K562 (cell line): ENCODE data around the gene PPP1CC. TPM values are rescaled to one million over a fixed set of nuclear protein-coding genes. Genes with fewer than 3 reads are reported as not detected.

ENCODE experiments used
- ATAC-seq: fragments of 200-7000 bp; cut with Tn5 transposase; 3 replicates; pipeline ENCODE4 v1.9.1; 2020; ENCODE audit warnings: moderate library complexity
- BruUV-seq: library from RNA; stranded (reverse); fragments of 400-500 nt; replicated peaks from 2 replicates; lab custom pipeline; 2021; lab: Mats Ljungman, UMichigan
- CTCF ChIA-PET: fragments of 300-600 bp; formaldehyde crosslinking; extraction: SDS; loops from one replicate; lab custom pipeline; 2021; ENCODE audit warnings: low intra/inter-chr PET ratio; lab: Yijun Ruan, JAX
- POLR2A ChIA-PET: fragments of 300-600, 350-650 bp; sonication (Branson Sonifier 250); formaldehyde crosslinking; extraction: SDS; loops from one replicate; lab custom pipeline; 2021; ENCODE audit warnings: antibody characterized with exemption, inconsistent platforms; lab: Yijun Ruan, JAX
- DNase-seq, 4 experiments: peaks; one replicate each; pipeline versions ENCODE4 v3.0.0 to v3.0.0-alpha.2; 2011 to 2018; ENCODE audit warnings: low spot score in 3 of 4, mixed read lengths in 3 of 4; ENCODE audit errors: extremely low read depth in 1 of 4
- FAIRE-seq: peaks from 2 replicates; lab custom pipeline; 2011; peaks lifted over from hg19 to GRCh38; lab: Jason Lieb, UNC
- H2AFZ ChIP-seq: 2 replicates; pipeline ENCODE4 v1.6.0; 2011; ENCODE audit warnings: low read depth, low read length, control low read depth, inconsistent platforms
- H3K27ac ChIP-seq: fragments of 200-600 bp; 3 replicates; pipeline ENCODE4 v1.8.0; 2011; ENCODE audit warnings: low read depth, mild to moderate bottlenecking, control low read depth, inconsistent platforms, low read length, moderate library complexity, mixed read lengths; ENCODE audit errors: extremely low read depth
- H3K27me3 ChIP-seq, 2 experiments: fragments of 300-600 bp in 1 of 2; 2 replicates in 1 of 2; 3 replicates in 1 of 2; pipeline versions ENCODE4 v1.6.0 to v1.8.0; 2011; ENCODE audit warnings: inconsistent platforms in 2 of 2, low read length in 2 of 2, mild to moderate bottlenecking in 1 of 2, mixed read lengths in 1 of 2, moderate library complexity in 1 of 2; ENCODE audit not compliant: control insufficient read depth in 2 of 2, insufficient read depth in 2 of 2
- H3K36me3 ChIP-seq: fragments of 300-600 bp; 3 replicates; pipeline ENCODE4 v1.8.0; 2011; ENCODE audit warnings: mild to moderate bottlenecking, low read length, inconsistent platforms; ENCODE audit not compliant: control insufficient read depth, insufficient read depth
- H3K4me1 ChIP-seq, 2 experiments: fragments of 200-600 bp in 1 of 2; replicated peaks in 1 of 2; 2 replicates in 1 of 2; 3 replicates in 1 of 2; pipeline versions ENCODE4 v1.5.1 to v1.8.0; 2011; ENCODE audit warnings: inconsistent platforms in 2 of 2, low read length in 2 of 2, mild to moderate bottlenecking in 1 of 2, mixed read lengths in 1 of 2, moderate library complexity in 1 of 2; ENCODE audit not compliant: control insufficient read depth in 2 of 2, insufficient read depth in 2 of 2
- H3K4me2 ChIP-seq: 2 replicates; pipeline ENCODE4 v1.6.1; 2011; ENCODE audit warnings: low read length, control low read depth, inconsistent platforms, mixed read lengths; ENCODE audit not compliant: insufficient read depth
- H3K4me3 ChIP-seq: fragments of 200-600 bp; sonication (generic), shearing (Covaris generic); 2 replicates; pipeline ENCODE4 v1.5.1; 2016; ENCODE audit warnings: control low read depth, inconsistent platforms
- H3K79me2 ChIP-seq: fragments of 200-600 bp; 3 replicates; pipeline ENCODE4 v1.8.0; 2011; ENCODE audit warnings: low read length, inconsistent platforms; ENCODE audit not compliant: control insufficient read depth, insufficient read depth
- H3K9ac ChIP-seq, 2 experiments: 2 replicates each; pipeline versions ENCODE4 v1.6.0 to v1.6.1; 2011; ENCODE audit warnings: low read depth in 2 of 2, low read length in 2 of 2, control low read depth in 1 of 2, inconsistent platforms in 1 of 2, mild to moderate bottlenecking in 1 of 2, mixed read lengths in 1 of 2; ENCODE audit not compliant: insufficient read depth in 1 of 2
- H3K9me1 ChIP-seq: one replicate; pipeline ENCODE4 v1.6.0; 2011; ENCODE audit warnings: inconsistent platforms, mild to moderate bottlenecking, low read length, moderate library complexity; ENCODE audit not compliant: control insufficient read depth, insufficient read depth
- H3K9me3 ChIP-seq: replicated peaks from 2 replicates; pipeline ENCODE4 v1.5.1; 2011; ENCODE audit warnings: low read depth, low read length, inconsistent platforms; ENCODE audit not compliant: control insufficient read depth, insufficient read depth
- H4K20me1 ChIP-seq: replicated peaks from 2 replicates; pipeline ENCODE4 v1.6.1; 2011; ENCODE audit warnings: low read length, inconsistent platforms, mixed read lengths; ENCODE audit not compliant: control insufficient read depth, insufficient read depth
- ADNP ChIP-seq: fragments of 200-800 bp; sonication (Bioruptor generic); IDR thresholded peaks from 2 replicates; pipeline ENCODE4 v1.6.1; 2016; ENCODE audit warnings: missing genetic modification characterization, missing compliant biosample characterization
- BCOR ChIP-seq: fragments of 450-650 bp; IDR thresholded peaks from 2 replicates; pipeline ENCODE4 v1.6.1; 2016
- BRD9 ChIP-seq: fragments of 450-650 bp; IDR thresholded peaks from 2 replicates; pipeline ENCODE4 v1.6.1; 2018; ENCODE audit warnings: low read depth; ENCODE audit not compliant: partially characterized antibody
- CBX3 ChIP-seq, 2 experiments: IDR thresholded peaks; 1 replicate in 1 of 2; 2 replicates in 1 of 2; pipeline ENCODE4 v1.6.1; 2012; ENCODE audit warnings: inconsistent platforms in 2 of 2, low read length in 2 of 2, borderline replicate concordance in 1 of 2, control low read depth in 1 of 2
- CXXC5 ChIP-seq: fragments of 250-450 bp; sonication (Bioruptor Pico); IDR thresholded peaks from 2 replicates; pipeline ENCODE4 v1.8.0; 2022; ENCODE audit warnings: inconsistent platforms, mild to moderate bottlenecking, moderate library complexity
- FOS ChIP-seq: IDR thresholded peaks from 3 replicates; pipeline ENCODE4 v1.6.1; 2011; ENCODE audit not compliant: insufficient read length; ENCODE audit errors: extremely low read depth
- KDM1A ChIP-seq, 2 experiments: fragments of 450-650 bp; IDR thresholded peaks; 2 replicates each; pipeline ENCODE4 v1.6.1; 2016; ENCODE audit warnings: mild to moderate bottlenecking in 2 of 2
- MEIS2 ChIP-seq: fragments of 450-650 bp; IDR thresholded peaks from 2 replicates; pipeline ENCODE4 v1.6.1; 2014; ENCODE audit warnings: mild to moderate bottlenecking; ENCODE audit not compliant: partially characterized antibody
- RBM25 ChIP-seq: fragments of 200-400 bp; formaldehyde crosslinking; IDR thresholded peaks from 2 replicates; pipeline ENCODE4 v1.6.1; 2018; ENCODE audit warnings: low read length, low read depth, moderate library complexity; ENCODE audit not compliant: severe bottlenecking
- RUNX1 ChIP-seq: sonication (generic); IDR thresholded peaks from 2 replicates; pipeline ENCODE4 v1.6.1; 2016; ENCODE audit warnings: antibody characterized with exemption, low read depth
- SMARCA4 ChIP-seq: fragments of 450-650 bp; IDR thresholded peaks from 2 replicates; pipeline ENCODE4 v1.6.1; 2016
- ZBTB8A ChIP-seq: fragments of 450-650 bp; IDR thresholded peaks from 2 replicates; pipeline ENCODE4 v1.6.1; 2018; ENCODE audit warnings: mild to moderate bottlenecking, moderate library complexity; ENCODE audit not compliant: partially characterized antibody
- ZNF766 ChIP-seq: fragments of 200-800 bp; sonication (Bioruptor generic); conservative IDR thresholded peaks from 2 replicates; pipeline ENCODE4 v1.6.1; 2016; ENCODE audit warnings: missing genetic modification characterization, missing compliant biosample characterization
- WGBS: fragments of 100-300 bp; shearing (Covaris generic); methylation state at CpG from one replicate; pipeline ENCODE4 v1.1.6; 2016; ENCODE audit warnings: low coverage, mixed read lengths; ENCODE audit not compliant: insufficient coverage; ENCODE audit errors: missing lambda C conversion rate; 5-methylcytosine and 5-hydroxymethylcytosine counted together
- in situ Hi-C: fragments of 300-500 bp; cut with MboI; formaldehyde crosslinking; loops from 4 replicates; pipeline ENCODE4 v1.15.0; 2018; ENCODE audit warnings: inconsistent platforms, mixed read lengths
- intact Hi-C: fragments of 100-400 bp; cut with micrococcal nuclease; formaldehyde crosslinking; loops from 2 replicates; pipeline ENCODE4 v1.14.2; 2022
- polyA plus RNA-seq, 8 experiments: library from polyadenylated mRNA; depleted of rRNA in 4 of 8; stranded (reverse) in 5 of 8; unstranded in 3 of 8; fragments of >200 nt; fragmentation: Nextera tagmentation in 2 of 8; fragmentation: Illumina TruSeq in 1 of 8; extraction: Ambion mirVana in 2 of 8; extraction: Trizol in 1 of 8; gene quantifications; 2 replicates each; pipeline versions ENCODE4 v1.2.1 to v1.2.3, GENCODE V29; 2011 to 2014; ENCODE audit warnings: inconsistent platforms in 1 of 8, missing spikeins in 1 of 8
- total RNA-seq, 7 experiments: library from RNA; depleted of rRNA in 6 of 7; stranded (reverse); fragments of >200 nt in 6 of 7; fragmentation: Illumina TruSeq in 2 of 7; extraction: Trizol in 2 of 7; gene quantifications; 2 replicates each; pipeline versions ENCODE4 v1.2.1 to v1.2.3, GENCODE V29; 2011 to 2021; ENCODE audit warnings: low replicate concordance in 1 of 7
- TF ChIP-seq, protein P1 (sequence below): fragments of 250-450 bp; sonication (Bioruptor Pico); IDR thresholded peaks from 2 replicates; pipeline ENCODE4 v1.4.0; 2020; ENCODE audit warnings: mild to moderate bottlenecking, moderate library complexity
- TF ChIP-seq, protein P2 (sequence below): sonication (generic); formaldehyde crosslinking; IDR thresholded peaks from 2 replicates; pipeline ENCODE4 v1.8.1; 2023; ENCODE audit warnings: mild to moderate bottlenecking, missing genetic modification reagents, moderate library complexity
- TF ChIP-seq, protein P3 (sequence below): sonication (generic); formaldehyde crosslinking; IDR thresholded peaks from 2 replicates; pipeline ENCODE4 v1.5.0; 2020; ENCODE audit warnings: missing genetic modification reagents

Gene PPP1CC
- total and polyA plus RNA-seq, 9 of the 15 experiments (the other 6 are each of a cell fraction or from before 2014, with no cell fraction given), result 67.4 to 286 (median 195) TPM

DNA sequence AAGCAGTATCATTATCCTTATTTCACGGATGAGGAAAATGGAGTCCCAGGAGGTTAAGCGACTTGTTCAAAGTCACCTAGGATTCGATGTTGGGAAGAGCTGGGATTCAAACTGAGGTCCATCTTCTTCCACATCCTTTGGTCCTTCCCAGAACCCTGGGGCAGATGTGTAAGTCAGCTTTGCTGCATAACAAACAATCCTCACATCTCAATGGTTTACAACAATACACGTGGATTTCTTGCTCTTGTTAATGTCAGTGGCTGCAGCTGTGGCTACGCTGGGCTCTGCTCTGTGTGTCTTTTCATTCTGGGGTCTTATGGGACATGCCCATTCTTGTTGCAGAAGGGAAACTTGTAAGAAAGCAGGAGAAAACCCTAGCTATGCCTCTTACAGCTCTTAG, 26.3 kb upstream of the PPP1CC start:
- FAIRE-seq, result no peak
- POLR2A ChIA-PET, result no interaction called here
- in situ Hi-C loops, result no loop called here
- Histone ChIP-seq H3K9me3 (peaks cover 9% of the 10 kb centered on the region), H3K4me3 (no peak overlapping the region), H3K79me2 (no peaks in the 10 kb centered on the region), H3K9me1 (no peaks in the 10 kb centered on the region), H2AFZ (no peak overlapping the region), H3K27ac (no peak overlapping the region), H3K4me2 (no peak overlapping the region), H3K27me3 (no peaks in the 10 kb centered on the region), H3K36me3 (no peaks in the 10 kb centered on the region), H3K9ac (no peak overlapping the region), H4K20me1 (no peaks in the 10 kb centered on the region), H3K4me1 (peaks cover 0 to 4% of the 10 kb centered on the region in 2 experiments; a peak in 3 of 5 replicates)
- CTCF ChIA-PET, result no interaction called here
- peak; percentile 59 for TF ChIP-seq RBM25
- TF ChIP-seq BCOR, result peak; percentile 33; the same call in 1 of the 2 replicates
- TF ChIP-seq, protein P1, sequence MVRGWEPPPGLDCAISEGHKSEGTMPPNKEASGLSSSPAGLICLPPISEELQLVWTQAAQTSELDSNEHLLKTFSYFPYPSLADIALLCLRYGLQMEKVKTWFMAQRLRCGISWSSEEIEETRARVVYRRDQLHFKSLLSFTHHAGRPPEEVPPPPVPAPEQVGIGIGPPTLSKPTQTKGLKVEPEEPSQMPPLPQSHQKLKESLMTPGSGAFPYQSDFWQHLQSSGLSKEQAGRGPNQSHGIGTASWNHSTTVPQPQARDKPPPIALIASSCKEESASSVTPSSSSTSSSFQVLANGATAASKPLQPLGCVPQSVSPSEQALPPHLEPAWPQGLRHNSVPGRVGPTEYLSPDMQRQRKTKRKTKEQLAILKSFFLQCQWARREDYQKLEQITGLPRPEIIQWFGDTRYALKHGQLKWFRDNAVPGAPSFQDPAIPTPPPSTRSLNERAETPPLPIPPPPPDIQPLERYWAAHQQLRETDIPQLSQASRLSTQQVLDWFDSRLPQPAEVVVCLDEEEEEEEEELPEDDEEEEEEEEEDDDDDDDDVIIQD (CRISPR knock-in tag), result no peak
- peak in 1 of 2 experiments; percentile 24; a peak in 1 of 4 replicates for TF ChIP-seq KDM1A (IDR thresholded peaks at IDR 0.05)
- no peak for TF ChIP-seq SMARCA4
- TF ChIP-seq, protein P2, sequence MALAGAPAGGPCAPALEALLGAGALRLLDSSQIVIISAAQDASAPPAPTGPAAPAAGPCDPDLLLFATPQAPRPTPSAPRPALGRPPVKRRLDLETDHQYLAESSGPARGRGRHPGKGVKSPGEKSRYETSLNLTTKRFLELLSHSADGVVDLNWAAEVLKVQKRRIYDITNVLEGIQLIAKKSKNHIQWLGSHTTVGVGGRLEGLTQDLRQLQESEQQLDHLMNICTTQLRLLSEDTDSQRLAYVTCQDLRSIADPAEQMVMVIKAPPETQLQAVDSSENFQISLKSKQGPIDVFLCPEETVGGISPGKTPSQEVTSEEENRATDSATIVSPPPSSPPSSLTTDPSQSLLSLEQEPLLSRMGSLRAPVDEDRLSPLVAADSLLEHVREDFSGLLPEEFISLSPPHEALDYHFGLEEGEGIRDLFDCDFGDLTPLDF, result no peak
- no peak for TF ChIP-seq RUNX1
- no peak for TF ChIP-seq ZNF766
- no peak for TF ChIP-seq MEIS2
- no peak for TF ChIP-seq FOS
- TF ChIP-seq BRD9, result no peak
- TF ChIP-seq CBX3 (IDR thresholded peaks at IDR 0.05; ENCODE audit: borderline replicate concordance in 1 of 2, low read length in 2 of 2), result 0 out of 3 replicates have a peak, but pooled peaks of 1 of the 2 experiments have one; percentile 49
- no peak for TF ChIP-seq ZBTB8A
- 0 out of 2 replicates have a peak, but pooled peaks have one; percentile 25 for TF ChIP-seq ADNP (tag)
- TF ChIP-seq CXXC5, result no peak
- TF ChIP-seq, protein P3, sequence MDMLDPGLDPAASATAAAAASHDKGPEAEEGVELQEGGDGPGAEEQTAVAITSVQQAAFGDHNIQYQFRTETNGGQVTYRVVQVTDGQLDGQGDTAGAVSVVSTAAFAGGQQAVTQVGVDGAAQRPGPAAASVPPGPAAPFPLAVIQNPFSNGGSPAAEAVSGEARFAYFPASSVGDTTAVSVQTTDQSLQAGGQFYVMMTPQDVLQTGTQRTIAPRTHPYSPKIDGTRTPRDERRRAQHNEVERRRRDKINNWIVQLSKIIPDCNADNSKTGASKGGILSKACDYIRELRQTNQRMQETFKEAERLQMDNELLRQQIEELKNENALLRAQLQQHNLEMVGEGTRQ, result no peak
- DNase-seq, result no peak
- 25% methylated on average over 5 of the region's 5 CpGs for WGBS
- intact Hi-C loops, result no loop called here
- BruUV-seq, result no TSS peak
- no peak for ATAC-seq
